Amygdala (tissue), 56 donors: ENCODE measurements around the gene SHLD3.
"Not testable (repeated sequence)": the region's sequence is repeated elsewhere in the genome, so short reads cannot be mapped to it uniquely, and the experiment has no call there.

Source experiments
- DNase-seq, 56 donors: peaks; one replicate each; lab custom pipeline; 2025; lab: John Stamatoyannopoulos, UW

SHLD3 gene

DNA sequence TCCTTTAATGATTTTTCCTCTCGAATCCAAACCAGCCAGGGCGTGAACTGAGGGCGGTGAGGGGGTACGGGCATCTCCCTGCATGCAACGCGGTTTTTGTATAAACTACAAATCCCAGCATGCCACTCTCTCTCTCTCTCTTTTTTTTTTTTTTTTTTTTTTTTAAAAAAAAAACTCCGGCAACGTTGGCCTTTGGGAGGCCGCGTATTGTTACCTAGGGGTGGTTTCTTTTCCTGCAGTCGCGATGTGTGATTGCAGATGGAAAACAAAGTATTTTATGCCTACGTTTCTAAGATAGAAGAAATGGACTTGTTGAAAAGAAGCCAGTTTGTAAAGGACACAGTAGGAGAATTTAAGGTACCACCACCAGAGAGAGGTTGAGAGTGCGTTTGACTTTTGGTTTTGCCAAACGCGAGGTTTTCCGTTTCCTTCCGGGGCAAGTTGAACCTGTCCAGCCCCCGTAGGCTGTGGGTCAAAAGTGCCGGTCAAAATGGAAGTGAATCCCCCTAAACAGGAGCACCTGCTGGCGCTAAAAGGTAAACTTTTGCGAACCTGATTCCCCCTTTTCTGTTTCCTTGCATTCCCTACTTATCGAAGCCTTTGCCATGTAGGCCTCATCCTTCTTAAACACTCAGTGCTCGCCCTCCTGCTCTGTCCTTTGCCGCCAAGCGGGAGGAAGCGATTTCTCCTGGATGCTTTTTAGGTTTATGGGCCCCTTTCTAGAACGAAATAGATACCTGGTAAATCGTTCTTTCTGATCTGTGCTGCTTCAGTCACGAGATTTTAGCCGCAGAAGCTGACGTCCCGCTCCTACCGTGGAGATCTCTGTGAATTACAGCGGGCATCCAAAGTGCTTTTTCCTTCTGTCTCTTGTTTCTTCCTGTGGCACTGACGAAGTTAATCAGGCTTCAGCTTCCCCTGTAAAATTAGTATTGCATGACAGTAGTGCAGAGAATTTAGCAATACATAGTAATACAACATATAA, at the start of gene SHLD3, which contains the start of gene TRAPPC13:
TSS of gene SHLD3 (plus strand) at position 457 of the 985 bp plus-strand sequence. CDS start 4,561 bp downstream, outside the sequence.
TSS of gene TRAPPC13 (plus strand) at position 457 of the 985 bp plus-strand sequence. CDS start at position 491, 34 bp downstream.
- peak in 55 of 56 donors; percentile 21 to 94 (median 78) for DNase-seq

DNA sequence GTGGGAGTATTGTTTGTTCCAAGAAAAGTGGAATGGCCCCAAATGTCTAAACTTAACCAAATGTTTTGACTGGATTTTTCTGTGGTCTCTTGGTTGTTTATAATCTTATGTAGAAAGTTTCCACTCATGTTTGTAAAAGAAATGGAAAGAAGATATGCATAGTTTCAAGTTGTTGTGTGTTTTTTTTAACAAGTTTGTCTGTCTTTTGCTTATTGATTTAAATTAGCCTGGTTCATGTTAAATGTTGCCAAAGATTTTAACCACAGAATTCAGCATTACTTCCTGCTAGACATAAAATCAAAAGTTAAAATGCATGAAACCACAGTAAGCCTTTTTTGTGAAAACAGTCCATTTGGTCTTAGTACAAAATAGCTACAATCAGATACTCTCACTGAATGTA, 47.7 kb upstream of the SHLD3 start:
- no peak for DNase-seq

DNA sequence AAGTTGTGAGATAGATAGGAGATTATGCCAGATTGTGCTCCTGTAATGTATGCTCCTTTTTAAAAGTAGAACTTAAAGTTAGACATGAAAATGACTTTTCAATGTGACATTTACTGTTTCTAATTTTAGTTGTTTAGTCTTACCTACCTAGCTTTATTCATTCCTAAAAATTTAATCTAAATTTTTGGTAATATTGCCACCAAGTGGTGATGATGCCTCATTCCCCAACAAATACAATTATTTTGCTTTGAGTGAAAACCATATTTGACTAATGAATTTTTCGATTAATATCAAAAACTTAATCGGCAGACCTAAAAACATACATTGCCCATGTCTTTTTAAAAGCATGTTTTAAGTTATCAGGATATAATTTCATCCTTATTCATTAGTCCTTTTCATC, 36.1 kb upstream of the SHLD3 start:
- DNase-seq: no peak

DNA sequence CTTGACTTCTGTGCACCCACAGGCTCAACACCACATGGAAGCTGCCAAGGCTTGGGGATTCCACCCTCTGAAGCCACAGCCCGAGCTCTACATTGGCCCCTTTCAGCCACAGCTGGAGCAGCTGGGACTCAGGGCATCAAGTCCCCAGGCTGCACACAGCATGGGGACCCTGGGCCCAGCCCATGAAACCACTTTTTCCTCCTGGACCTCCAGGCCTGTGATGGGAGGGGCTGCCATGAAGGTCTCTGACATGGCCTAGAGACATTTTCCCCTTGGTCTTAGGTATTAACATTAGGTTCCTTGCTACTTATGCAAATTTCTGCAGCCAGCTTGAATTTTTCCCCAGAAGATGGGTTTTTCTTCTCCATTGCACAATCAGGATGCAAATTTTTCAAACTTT, 23.1 kb upstream of the SHLD3 start:
- DNase-seq: not testable (repeated sequence)

DNA sequence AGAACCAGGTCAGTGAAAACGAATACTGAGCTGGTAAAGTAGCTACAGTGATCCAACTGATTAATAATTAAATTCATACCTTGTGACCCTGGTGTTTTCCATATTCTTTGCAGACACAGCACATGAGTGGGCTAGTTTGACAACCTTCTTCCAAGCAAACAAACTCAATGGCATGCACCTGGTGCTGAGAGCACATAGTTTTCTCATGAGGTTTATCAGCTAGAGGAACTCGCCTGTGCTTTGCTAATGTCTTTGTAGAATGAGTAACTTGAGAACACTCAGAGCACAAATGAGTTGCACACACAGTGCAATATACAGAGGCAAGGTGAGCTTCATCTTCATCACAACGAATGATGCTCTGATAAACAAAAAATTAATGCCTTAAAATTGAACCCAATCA, 13.3 kb upstream of the SHLD3 start:
- DNase-seq: no peak

GRCh38 chr5:65612298-65612907, 12.4 kb upstream of the SHLD3 start:
- no peak for DNase-seq

DNA sequence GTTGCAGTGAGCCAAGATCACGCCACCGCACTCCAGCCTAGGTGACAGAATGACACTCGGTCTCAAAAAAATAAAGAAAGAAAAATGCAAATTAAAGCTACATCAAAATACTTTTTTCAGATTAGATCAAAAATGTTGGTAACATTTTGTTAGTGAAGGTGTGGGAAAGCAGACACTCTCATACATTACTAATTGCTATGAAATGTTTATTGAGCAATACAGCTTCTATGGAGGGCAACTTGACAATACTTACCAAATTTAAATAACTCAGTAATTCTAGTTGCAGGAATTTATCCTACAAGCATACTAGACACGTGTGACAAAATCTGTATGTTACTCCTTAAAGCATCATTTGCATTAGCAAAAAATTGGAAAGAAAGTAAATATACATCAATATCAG, 4.8 kb upstream of the SHLD3 start:
- DNase-seq: no peak

DNA sequence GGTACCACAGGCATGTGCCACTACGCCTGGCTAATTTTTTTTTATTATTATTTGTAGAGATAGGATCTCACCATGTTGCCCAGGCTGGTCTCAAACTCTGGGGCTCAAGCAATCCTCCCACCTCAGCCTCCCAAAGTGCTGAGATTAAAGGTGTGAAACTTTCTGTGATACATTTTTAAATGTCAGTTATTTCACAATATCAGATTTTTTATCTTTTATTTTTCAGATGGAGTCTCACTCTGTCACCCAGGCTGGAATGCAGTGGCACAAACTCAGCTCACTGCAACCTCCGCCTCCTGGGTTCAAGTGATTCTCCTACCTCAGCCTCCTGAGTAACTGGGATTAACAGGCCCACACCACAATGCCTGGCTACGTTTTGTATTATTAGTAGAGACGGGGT, 2.9 kb upstream of the SHLD3 start:
- not testable (repeated sequence) for DNase-seq

DNA sequence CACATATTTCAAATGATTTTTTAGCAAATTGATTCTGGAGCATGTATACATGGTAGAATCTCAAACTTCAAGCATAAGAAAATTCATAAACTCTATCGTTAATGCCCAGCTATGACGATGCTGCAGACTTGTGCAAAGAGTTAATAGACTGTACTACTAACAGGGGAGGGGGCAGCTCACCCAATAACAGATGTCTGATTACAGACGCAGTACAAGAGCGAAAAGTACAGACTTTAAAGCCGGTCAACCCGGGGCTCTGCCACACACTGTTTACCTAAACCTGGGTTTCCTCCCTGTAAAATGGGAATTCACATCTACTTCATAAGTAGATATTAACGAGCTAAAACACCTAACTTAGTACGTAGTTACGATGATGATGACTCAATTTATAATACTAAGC, 1.3 kb upstream of the SHLD3 start:
- no peak for DNase-seq

GRCh38 chr5:65624025-65624570, 729 bp upstream of the SHLD3 start, which contains the start of gene TRIM23:
Gene TRIM23, minus strand, starts transcription at chr5:65624333. Its CDS starts 59 bp downstream, at chr5:65624274.
- DNase-seq: peak; percentile 65 to 94 (median 86)

DNA sequence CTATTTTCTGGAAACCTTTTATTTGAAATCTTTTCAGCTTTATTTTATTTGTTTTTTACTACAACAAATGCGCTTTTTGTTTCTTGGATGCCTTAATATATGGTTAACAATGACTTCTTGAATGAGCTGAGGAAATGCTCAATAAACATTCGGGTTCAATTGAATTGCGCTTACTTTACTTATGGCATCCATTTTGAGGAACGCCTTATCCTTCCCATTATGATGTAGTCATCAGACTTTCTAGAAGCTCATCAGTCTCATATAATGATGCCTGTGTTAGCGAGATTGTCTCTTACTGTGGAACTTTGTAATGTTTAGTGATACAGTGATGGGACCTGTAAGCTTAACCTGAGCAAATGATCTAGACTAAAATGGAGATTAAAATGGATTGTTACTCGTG, 916 bp downstream of the SHLD3 start:
- DNase-seq: no peak

DNA sequence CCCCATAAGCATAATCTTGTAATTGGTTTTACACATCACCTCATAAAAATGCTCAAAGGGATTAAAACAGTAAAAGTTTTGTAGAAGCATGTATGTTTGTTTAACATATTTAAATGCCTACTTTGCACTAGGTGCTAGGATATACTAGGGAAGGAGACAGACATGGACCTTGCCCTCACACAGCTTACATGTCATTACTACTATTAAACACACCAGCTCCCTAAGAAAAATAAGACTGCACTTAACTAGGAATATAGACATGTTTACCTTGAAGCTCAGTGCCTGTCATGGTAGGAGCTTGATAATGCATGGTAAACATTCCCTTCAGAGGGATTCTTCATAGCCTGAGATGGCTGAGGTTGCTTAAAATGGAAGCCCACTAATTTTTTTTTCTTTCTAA, 6.2 kb downstream of the SHLD3 start:
- DNase-seq: no peak

- DNase-seq: no peak
Measured at GRCh38 chr5:65640240-65640639, 15.4 kb downstream of the SHLD3 start.

DNA sequence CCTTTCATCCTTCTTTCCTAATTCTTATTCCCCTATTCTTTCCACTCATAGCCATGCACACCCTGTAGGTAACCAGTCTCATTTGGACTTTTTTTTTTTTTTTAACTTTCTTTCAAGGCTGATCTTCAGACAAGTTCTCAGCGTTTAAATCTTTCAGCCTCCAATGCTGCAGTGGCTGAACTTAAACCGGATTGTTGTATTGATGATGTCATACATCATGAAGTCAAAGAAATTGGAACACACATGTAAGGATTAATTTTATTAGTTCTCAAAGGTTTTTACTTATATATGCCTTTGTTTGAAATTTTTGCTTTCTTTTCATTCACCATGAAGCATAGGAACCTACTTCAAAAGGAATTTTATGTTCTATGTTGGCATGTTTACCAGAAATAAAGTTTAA, 22.1 kb downstream of the SHLD3 start:
- no peak for DNase-seq

DNA sequence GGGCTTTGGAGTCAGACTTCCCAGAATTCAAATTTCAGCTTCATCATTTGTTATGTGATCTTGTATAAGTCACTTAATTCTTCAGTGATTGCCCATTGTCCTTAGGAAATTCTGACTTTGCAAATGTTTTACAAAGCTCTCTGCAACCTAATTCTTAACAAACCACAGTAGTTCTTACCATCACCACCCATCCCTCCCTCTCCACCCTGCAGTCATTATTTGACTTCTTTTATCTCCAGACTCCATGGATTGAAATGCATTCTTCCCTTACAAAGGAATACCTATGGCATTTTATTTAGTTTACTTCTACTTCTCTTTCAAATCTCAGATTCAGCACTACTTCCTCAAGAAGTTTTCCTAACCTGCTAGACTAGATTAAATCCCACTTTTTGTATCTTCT, 23.1 kb downstream of the SHLD3 start:
- DNase-seq: no peak

DNA sequence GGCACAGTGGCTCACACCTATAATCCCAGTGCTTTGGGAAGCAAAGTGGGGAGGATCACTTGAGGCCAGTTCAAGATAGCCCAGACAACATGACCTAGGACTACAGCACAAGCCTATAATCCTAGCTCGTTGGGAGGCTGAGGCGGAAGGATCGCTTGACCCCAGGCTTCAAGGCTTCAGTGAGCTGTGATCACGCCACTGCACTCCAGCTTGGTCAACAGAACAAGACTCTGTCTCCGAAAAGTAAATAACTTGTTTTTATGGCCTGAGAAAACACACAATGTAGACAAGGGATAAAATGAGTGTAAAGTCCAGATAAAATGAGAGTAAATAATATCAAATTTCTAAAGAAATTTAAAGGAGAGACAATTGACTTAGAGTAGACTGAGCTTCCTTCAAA, 26.3 kb downstream of the SHLD3 start:
- no peak for DNase-seq

- no peak for DNase-seq
Measured at GRCh38 chr5:65654713-65655112, 29.9 kb downstream of the SHLD3 start.

DNA sequence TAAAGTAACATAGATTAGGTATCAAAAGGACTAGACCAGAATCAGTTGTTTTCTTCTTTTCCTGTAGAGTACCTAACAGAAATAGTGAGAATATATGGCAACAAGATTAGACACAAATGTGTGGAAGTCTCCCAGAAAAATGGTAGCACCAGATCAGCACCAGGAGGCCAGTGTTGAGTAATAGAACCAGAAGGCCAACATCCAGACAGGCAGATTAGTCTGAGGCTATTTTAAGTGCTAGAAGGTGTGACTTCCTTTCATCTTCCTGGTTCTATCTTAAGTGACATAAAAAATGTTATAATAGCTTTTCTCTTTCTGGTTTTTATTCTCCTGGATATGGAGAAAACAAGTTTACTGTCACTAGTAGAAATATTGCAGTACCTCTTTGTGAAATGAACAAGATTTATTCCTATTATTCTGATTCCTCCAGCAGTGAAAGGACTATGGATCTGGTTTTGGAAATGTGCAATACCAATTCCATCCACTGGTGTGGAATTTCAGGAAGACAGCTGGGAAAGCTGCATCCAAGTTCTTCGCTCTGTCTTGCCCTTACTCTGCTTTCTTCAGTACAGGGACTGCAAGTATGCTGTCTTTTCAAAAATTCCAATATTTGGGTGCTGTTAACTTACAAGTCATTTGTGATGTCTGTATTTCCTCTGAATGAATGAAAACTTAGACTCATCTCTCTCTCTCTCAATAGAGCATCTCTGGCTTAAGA, 39.1 kb downstream of the SHLD3 start:
- DNase-seq: no peak

GRCh38 chr5:65668696-65669095, 43.9 kb downstream of the SHLD3 start:
- no peak for DNase-seq

DNA sequence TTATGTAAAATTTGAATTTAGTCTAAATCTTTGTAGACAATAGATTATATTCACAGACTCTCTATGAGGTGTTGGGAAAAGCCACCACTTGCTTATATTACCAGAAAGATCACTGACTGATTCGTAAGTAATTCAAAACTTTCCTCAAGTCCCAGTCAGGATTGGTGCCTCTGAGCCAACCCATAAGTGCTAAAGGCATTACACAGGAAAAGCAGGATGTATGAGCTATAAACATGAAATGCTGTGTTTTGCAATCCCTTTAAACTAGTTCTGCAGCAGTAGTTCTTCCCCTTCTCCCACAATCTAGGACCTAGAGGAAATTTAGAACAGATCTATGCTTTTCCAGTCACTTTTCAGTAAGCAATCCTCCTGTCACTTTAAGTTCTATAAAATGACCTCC, 48.0 kb downstream of the SHLD3 start:
- no peak for DNase-seq

- DNase-seq: no peak
Measured at GRCh38 chr5:65674749-65675148, 49.9 kb downstream of the SHLD3 start.
